Activated CD4-positive, alpha-beta T cell treated with anti-CD3 and anti-CD28 coated beads, Interleukin-10, Interleukin-2, amounts not matched to agents 100 ng/mL and 50 ng/mL, durations not matched to agents 16 hours and 8 hours (primary cell): ENCODE data around the gene TUFT1.
"Not testable (repeated sequence)": the region's sequence is repeated elsewhere in the genome, so short reads cannot be mapped to it uniquely, and the experiment has no call there.

Experiments
- DNase-seq: peaks from one replicate; pipeline ENCODE4 v3.0.0-alpha.2; 2020

TUFT1 gene

GRCh38 chr1:151581921-151582320, 41.8 kb downstream of the TUFT1 start:
- no peak for DNase-seq

- DNase-seq: no peak
Observed at GRCh38 chr1:151583796-151584195, 43.7 kb downstream of the TUFT1 start.

GRCh38 chr1:151584278-151584677, 44.2 kb downstream of the TUFT1 start:
- no peak for DNase-seq

- DNase-seq: no peak
Observed at GRCh38 chr1:151584780-151585179, 44.7 kb downstream of the TUFT1 start.

GRCh38 chr1:151585622-151586021, 45.5 kb downstream of the TUFT1 start:
- DNase-seq: no peak

- no peak for DNase-seq
Observed at GRCh38 chr1:151590961-151591360, 50.9 kb downstream of the TUFT1 start.

- no peak for DNase-seq
Observed at GRCh38 chr1:151593730-151594129, 53.6 kb downstream of the TUFT1 start.

- DNase-seq: peak; percentile 84
Observed at GRCh38 chr1:151594143-151594625, 54.1 kb downstream of the TUFT1 start.

GRCh38 chr1:151596166-151596953, 56.3 kb downstream of the TUFT1 start:
- DNase-seq: no peak

- DNase-seq: not testable (repeated sequence)
Observed at GRCh38 chr1:151602550-151602949, 62.4 kb downstream of the TUFT1 start.

GRCh38 chr1:151604291-151604690, 64.2 kb downstream of the TUFT1 start:
- DNase-seq: no peak

GRCh38 chr1:151606384-151606783, 66.3 kb downstream of the TUFT1 start:
- DNase-seq: no peak

- no peak for DNase-seq
Observed at GRCh38 chr1:151606857-151607256, 66.7 kb downstream of the TUFT1 start.

GRCh38 chr1:151610142-151610541, 70.0 kb downstream of the TUFT1 start:
- DNase-seq: no peak

- DNase-seq: no peak
Observed at GRCh38 chr1:151611288-151611790, 71.2 kb downstream of the TUFT1 start.

GRCh38 chr1:151611832-151612500, 71.9 kb downstream of the TUFT1 start, which contains the start of gene SNX27:
TSS of gene SNX27 (plus strand) at chr1:151612050. CDS start at chr1:151612202, 152 bp downstream.
- peak; percentile 93 for DNase-seq

- peak; percentile 26 for DNase-seq
Observed at GRCh38 chr1:151612501-151613281, 72.6 kb downstream of the TUFT1 start.

- DNase-seq: no peak
Observed at GRCh38 chr1:151613282-151613780, 73.2 kb downstream of the TUFT1 start.

- DNase-seq: no peak
Observed at GRCh38 chr1:151615711-151616504, 75.8 kb downstream of the TUFT1 start.

- DNase-seq: peak; percentile 19
Observed at GRCh38 chr1:151616505-151616849, 76.4 kb downstream of the TUFT1 start.

- no peak for DNase-seq
Observed at GRCh38 chr1:151618003-151618402, 77.9 kb downstream of the TUFT1 start.

GRCh38 chr1:151618470-151618869, 78.4 kb downstream of the TUFT1 start:
- DNase-seq: no peak
